GM18951 (cell line): ENCODE results near the gene SCP2.
"Not testable (repeated sequence)": the region's sequence is repeated elsewhere in the genome, so short reads cannot be mapped to it uniquely, and the experiment has no call there.

Source experiments
- POLR2A ChIP-seq: IDR thresholded peaks from 4 replicates; pipeline ENCODE4 v1.6.1; 2011; ENCODE audit warnings: mild to moderate bottlenecking; ENCODE audit not compliant: insufficient read length, insufficient read depth; ENCODE audit errors: extremely low read depth
- in situ Hi-C: fragments of 300-500 bp; cut with MboI; formaldehyde crosslinking; loops from one replicate; pipeline ENCODE4 v1.12.0; 2022; ENCODE audit warnings: low sequenced_read_pairs, mixed read lengths, inconsistent platforms; ENCODE audit not compliant: unreplicated experiment

SCP2 gene

GRCh38 chr1:52970149-52970548 lies 43.1 kb downstream of the SCP2 start:
- in situ Hi-C loops = no loop called here
- TF ChIP-seq POLR2A = no peak

- in situ Hi-C loops = no loop called here
- TF ChIP-seq POLR2A = no peak
Measured at GRCh38 chr1:52973841-52974240, 46.8 kb downstream of the SCP2 start.

GRCh38 chr1:52976183-52977035 lies 49.3 kb downstream of the SCP2 start:
- in situ Hi-C loops = no loop called here
- no peak for TF ChIP-seq POLR2A

GRCh38 chr1:52978045-52978444 lies 51.0 kb downstream of the SCP2 start:
- in situ Hi-C loops = no loop called here
- no peak for TF ChIP-seq POLR2A

GRCh38 chr1:52992733-52993132 lies 65.7 kb downstream of the SCP2 start:
- in situ Hi-C loops = not testable (repeated sequence)

GRCh38 chr1:52994656-52995055 lies 67.6 kb downstream of the SCP2 start:
- in situ Hi-C loops = no loop called here
- TF ChIP-seq POLR2A = no peak

- TF ChIP-seq POLR2A = no peak
- in situ Hi-C loops = no loop called here
Measured at GRCh38 chr1:52996653-52997052, 69.6 kb downstream of the SCP2 start.

GRCh38 chr1:53001128-53001527 lies 74.1 kb downstream of the SCP2 start:
- in situ Hi-C loops = no loop called here
- TF ChIP-seq POLR2A = no peak

GRCh38 chr1:53006612-53007011 lies 79.5 kb downstream of the SCP2 start:
- in situ Hi-C loops = not testable (repeated sequence)

- in situ Hi-C loops = not testable (repeated sequence)
Measured at GRCh38 chr1:53010247-53010646, 83.2 kb downstream of the SCP2 start.

GRCh38 chr1:53011175-53011574 lies 84.1 kb downstream of the SCP2 start:
- in situ Hi-C loops = no loop called here
- no peak for TF ChIP-seq POLR2A

GRCh38 chr1:53014791-53015507 lies 87.9 kb downstream of the SCP2 start:
- TF ChIP-seq POLR2A = peak; percentile 58
- in situ Hi-C loops = no loop called here

GRCh38 chr1:53015508-53015860 lies 88.4 kb downstream of the SCP2 start:
- in situ Hi-C loops = no loop called here

GRCh38 chr1:53016705-53017104 lies 89.6 kb downstream of the SCP2 start:
- TF ChIP-seq POLR2A = no peak
- in situ Hi-C loops = no loop called here

More at GRCh38 chr1:53015508-53015860, 88.4 kb downstream of the SCP2 start:
- TF ChIP-seq POLR2A = no peak

GRCh38 chr1:53020588-53020987 lies 93.5 kb downstream of the SCP2 start:
- in situ Hi-C loops = no loop called here
- TF ChIP-seq POLR2A = no peak

GRCh38 chr1:53022179-53022578 lies 95.1 kb downstream of the SCP2 start:
- in situ Hi-C loops = no loop called here
- no peak for TF ChIP-seq POLR2A
